ENCODE measurements around the gene BICRAL.
"Not testable (repeated sequence)": the region's sequence is repeated elsewhere in the genome, so short reads cannot be mapped to it uniquely, and the experiment has no call there.

BICRAL gene

DNA sequence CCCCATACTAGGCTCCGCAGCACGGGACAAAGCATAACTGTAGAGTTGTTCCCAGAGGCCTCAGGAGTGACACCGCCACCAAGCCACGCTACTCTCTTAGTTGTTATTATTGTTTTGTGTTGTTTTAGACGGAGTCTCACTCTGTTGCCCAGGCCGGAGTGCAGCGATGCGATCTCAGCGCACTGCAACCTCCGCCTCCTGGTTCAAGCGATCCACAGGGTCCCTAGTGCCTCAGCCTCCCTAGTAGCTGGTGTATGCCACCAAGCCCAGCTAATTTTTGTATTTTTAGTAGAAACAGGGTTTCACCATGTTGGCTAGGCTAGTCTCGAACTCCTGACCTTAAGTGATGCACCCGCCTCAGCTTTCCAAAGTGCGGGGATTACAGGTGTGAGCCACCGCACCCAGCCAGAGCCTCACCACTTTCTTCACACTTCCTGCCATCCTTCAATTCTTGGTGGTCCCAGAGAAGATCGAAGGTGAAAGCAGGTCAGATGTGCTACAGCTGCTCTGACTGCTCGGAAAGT, 109.4 kb downstream of the BICRAL start:
- peaks cover 14% of the 10 kb centered on the region for H3K36me3 ChIP-seq (ENCODE audit: control insufficient read depth, low read length)
- H3F3A ChIP-seq (ENCODE audit: control insufficient read depth, insufficient read depth): peaks cover 21% of the 10 kb centered on the region
- no peaks in the 10 kb centered on the region for H3K9me2 ChIP-seq (replicated peaks; ENCODE audit: control insufficient read depth, low read length)
- 0 out of 2 replicates have a peak, but pooled peaks cover 3% of the 10 kb centered on the region for H3K79me2 ChIP-seq (ENCODE audit: control insufficient read depth, low read length)
- H3K9me3 ChIP-seq (ENCODE audit: control insufficient read depth, insufficient read depth, low read length): no peaks in the 10 kb centered on the region
- peak overlapping the region; percentile 91 for H3K4me3 ChIP-seq (ENCODE audit: low read length)
- no peaks in the 10 kb centered on the region for H3K27me3 ChIP-seq (ENCODE audit: control insufficient read depth, low read length)
- H3K4me1 ChIP-seq (ENCODE audit: control insufficient read depth, low read length): peaks cover 53% of the 10 kb centered on the region
- peak overlapping the region; percentile 79 for H3K27ac ChIP-seq (ENCODE audit: low read depth, low read length)
- no peak for TF ChIP-seq CTCF (IDR thresholded peaks at IDR 0.05; ENCODE audit: low read depth, low read length, poor library complexity, severe bottlenecking)
- TF ChIP-seq EZH2phosphoT487 (IDR thresholded peaks at IDR 0.05; ENCODE audit: borderline replicate concordance, low read length): no peak
- peak overlapping the region; percentile 83 for H3K4me2 ChIP-seq (ENCODE audit: low read length)
- H4K20me1 ChIP-seq (ENCODE audit: control insufficient read depth, insufficient read depth, low read depth, low read length): no peaks in the 10 kb centered on the region

- peak overlapping the region; percentile 50 for H3K4me3 ChIP-seq (ENCODE audit: low read length)
- H3K27ac ChIP-seq (ENCODE audit: low read depth, low read length): peak overlapping the region; percentile 83
- H4K20me1 ChIP-seq (ENCODE audit: control insufficient read depth, insufficient read depth, low read depth, low read length); H3K9me2 ChIP-seq (replicated peaks; ENCODE audit: control insufficient read depth, low read length); H3K79me2 ChIP-seq (ENCODE audit: control insufficient read depth, low read length); H3K36me3 ChIP-seq (ENCODE audit: control insufficient read depth, low read length); H3K27me3 ChIP-seq (ENCODE audit: control insufficient read depth, low read length); H3K9me3 ChIP-seq (ENCODE audit: control insufficient read depth, insufficient read depth, low read length): not testable (repeated sequence)
- H3K4me1 ChIP-seq (ENCODE audit: control insufficient read depth, low read length): peaks cover 47% of the 10 kb centered on the region
- H3K4me2 ChIP-seq (ENCODE audit: low read length): peak overlapping the region; percentile 69
- peaks cover 17% of the 10 kb centered on the region for H3F3A ChIP-seq (ENCODE audit: control insufficient read depth, insufficient read depth)
These were observed 112.4 kb downstream of the BICRAL start for GRCh38 chr6:42894041-42894828.

GRCh38 chr6:42896178-42896719, 114.4 kb downstream of the BICRAL start:
- Histone ChIP-seq H3F3A (ENCODE audit: control insufficient read depth, insufficient read depth) (peaks cover 7% of the 10 kb centered on the region), H3K9me2 (replicated peaks; ENCODE audit: control insufficient read depth, low read length) (no peaks in the 10 kb centered on the region), H3K4me2 (ENCODE audit: low read length) (no peak overlapping the region), H3K27ac (ENCODE audit: low read depth, low read length) (no peak overlapping the region), H3K4me3 (ENCODE audit: low read length) (no peak overlapping the region), H3K36me3 (ENCODE audit: control insufficient read depth, low read length) (no peaks in the 10 kb centered on the region), H3K27me3 (ENCODE audit: control insufficient read depth, low read length) (peaks cover 5% of the 10 kb centered on the region; the same call in 1 of the 2 replicates), H3K79me2 (ENCODE audit: control insufficient read depth, low read length) (no peaks in the 10 kb centered on the region), H4K20me1 (ENCODE audit: control insufficient read depth, insufficient read depth, low read depth, low read length) (no peaks in the 10 kb centered on the region), H3K9me3 (ENCODE audit: control insufficient read depth, insufficient read depth, low read length) (no peaks in the 10 kb centered on the region), H3K4me1 (ENCODE audit: control insufficient read depth, low read length) (peaks cover 37% of the 10 kb centered on the region)
- no peak for TF ChIP-seq EZH2phosphoT487 (IDR thresholded peaks at IDR 0.05; ENCODE audit: borderline replicate concordance, low read length)
- no peak for TF ChIP-seq CTCF (IDR thresholded peaks at IDR 0.05; ENCODE audit: low read depth, low read length, poor library complexity, severe bottlenecking)

DNA sequence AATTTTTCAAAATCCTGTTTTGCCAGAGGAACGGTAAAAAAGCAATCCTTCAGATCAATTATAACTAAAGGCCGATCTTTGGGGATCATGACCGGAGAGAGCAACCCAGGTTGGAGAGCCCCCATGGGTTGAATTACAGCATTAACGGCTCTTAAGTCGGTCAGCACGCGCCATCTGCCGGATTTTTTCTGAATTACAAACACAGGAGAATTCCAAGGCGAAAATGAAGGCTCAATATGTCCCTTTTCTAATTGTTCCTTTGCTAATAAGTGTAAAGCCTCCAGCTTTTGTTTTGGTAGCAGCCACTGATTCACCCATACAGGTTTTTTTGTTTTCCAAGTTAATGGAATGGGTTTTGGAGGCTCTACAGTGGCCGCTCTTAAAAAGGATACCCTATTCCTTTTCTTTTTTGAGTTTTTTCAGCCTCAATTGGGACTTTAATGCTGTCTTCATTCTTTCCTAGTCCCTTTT, 117.1 kb downstream of the BICRAL start:
- H4K20me1 ChIP-seq (ENCODE audit: control insufficient read depth, insufficient read depth, low read depth, low read length): no peaks in the 10 kb centered on the region
- no peaks in the 10 kb centered on the region for H3K79me2 ChIP-seq (ENCODE audit: control insufficient read depth, low read length)
- peaks cover 22% of the 10 kb centered on the region for H3K4me1 ChIP-seq (ENCODE audit: control insufficient read depth, low read length)
- H3F3A ChIP-seq (ENCODE audit: control insufficient read depth, insufficient read depth): no peaks in the 10 kb centered on the region
- no peaks in the 10 kb centered on the region for H3K36me3 ChIP-seq (ENCODE audit: control insufficient read depth, low read length)
- H3K27me3 ChIP-seq (ENCODE audit: control insufficient read depth, low read length): peaks cover 5% of the 10 kb centered on the region; the same call in 1 of the 2 replicates
- H3K4me2 ChIP-seq (ENCODE audit: low read length): no peak overlapping the region
- H3K27ac ChIP-seq (ENCODE audit: low read depth, low read length): no peak overlapping the region
- no peak overlapping the region for H3K4me3 ChIP-seq (ENCODE audit: low read length)
- TF ChIP-seq CTCF (IDR thresholded peaks at IDR 0.05; ENCODE audit: low read depth, low read length, poor library complexity, severe bottlenecking): peak; percentile 66
- TF ChIP-seq EZH2phosphoT487 (IDR thresholded peaks at IDR 0.05; ENCODE audit: borderline replicate concordance, low read length): no peak
- no peaks in the 10 kb centered on the region for H3K9me2 ChIP-seq (replicated peaks; ENCODE audit: control insufficient read depth, low read length)
- H3K9me3 ChIP-seq (ENCODE audit: control insufficient read depth, insufficient read depth, low read length): no peaks in the 10 kb centered on the region
